HepG2 (cell line): ENCODE data around the gene MYLK3. TPM values are rescaled to one million over a fixed set of nuclear protein-coding genes. Genes with fewer than 3 reads are reported as not detected.

ENCODE experiments used
- CTCF ChIP-seq: sonication (generic); formaldehyde crosslinking; IDR thresholded peaks from 2 replicates; pipeline ENCODE4 v1.5.0; 2020; ENCODE audit warnings: mild to moderate bottlenecking, missing genetic modification reagents, moderate library complexity
- HOXA5 ChIP-seq: sonication (generic); formaldehyde crosslinking; IDR thresholded peaks from 2 replicates; pipeline ENCODE4 v1.4.0; 2020; ENCODE audit warnings: missing genetic modification reagents
- KLF11 ChIP-seq: IDR thresholded peaks from 2 replicates; pipeline ENCODE4 v1.6.1; 2016; ENCODE audit warnings: missing compliant biosample characterization
- MAZ ChIP-seq, 2 experiments: sonication (generic) in 1 of 2; formaldehyde crosslinking in 1 of 2; IDR thresholded peaks; 2 replicates each; pipeline versions ENCODE4 v1.5.0 to v1.6.1; 2012 to 2020; ENCODE audit warnings: low read depth in 2 of 2, mild to moderate bottlenecking in 2 of 2, borderline replicate concordance in 1 of 2, improper control_type of control experiment in 1 of 2, low read length in 1 of 2, missing genetic modification reagents in 1 of 2, moderate library complexity in 1 of 2
- MYPOP ChIP-seq: sonication (generic); formaldehyde crosslinking; IDR thresholded peaks from 2 replicates; pipeline ENCODE4 v1.8.1; 2023; ENCODE audit warnings: mild to moderate bottlenecking, moderate library complexity, missing genetic modification reagents
- PRDM15 ChIP-seq: sonication (generic); formaldehyde crosslinking; IDR thresholded peaks from 2 replicates; pipeline ENCODE4 v1.4.0; 2020; ENCODE audit warnings: missing genetic modification reagents
- REXO4 ChIP-seq: sonication (generic); formaldehyde crosslinking; IDR thresholded peaks from 2 replicates; pipeline ENCODE4 v1.8.0; 2022; ENCODE audit warnings: missing genetic modification reagents, mild to moderate bottlenecking, borderline replicate concordance
- TSC22D2 ChIP-seq: sonication (generic); formaldehyde crosslinking; IDR thresholded peaks from 2 replicates; pipeline ENCODE4 v1.5.1; 2020; ENCODE audit warnings: missing genetic modification reagents, mild to moderate bottlenecking, borderline replicate concordance
- ZNF563 ChIP-seq: sonication (generic); formaldehyde crosslinking; IDR thresholded peaks from 2 replicates; pipeline ENCODE4 v1.8.0; 2022; ENCODE audit warnings: mild to moderate bottlenecking, moderate library complexity, missing genetic modification reagents
- ZNF660 ChIP-seq: sonication (generic); formaldehyde crosslinking; IDR thresholded peaks from 2 replicates; pipeline ENCODE4 v1.5.1; 2020; ENCODE audit warnings: mild to moderate bottlenecking, low read depth, missing genetic modification reagents, borderline replicate concordance
- ZNF672 ChIP-seq: sonication (generic); formaldehyde crosslinking; IDR thresholded peaks from 2 replicates; pipeline ENCODE4 v1.8.1; 2022; ENCODE audit warnings: missing genetic modification reagents
- polyA plus RNA-seq, 8 experiments: library from polyadenylated mRNA; depleted of rRNA in 3 of 8; stranded (reverse) in 7 of 8; unstranded in 1 of 8; fragments of >200 nt; fragmentation: Illumina TruSeq in 4 of 8; extraction: Trizol in 4 of 8; gene quantifications; 2 replicates each; pipeline versions ENCODE4 v1.2.1 to v1.2.3, GENCODE V29; 2011 to 2016; ENCODE audit warnings: low read depth in 4 of 8, missing spikeins in 1 of 8, mixed read lengths in 1 of 8; ENCODE audit not compliant: insufficient read depth in 1 of 8
- total RNA-seq, 5 experiments: library from RNA; depleted of rRNA; stranded (reverse); fragments of >200 nt; fragmentation: Illumina TruSeq; extraction: Trizol; gene quantifications; 2 replicates each; pipeline ENCODE4 v1.2.3, GENCODE V29; 2016; ENCODE audit warnings: low read depth in 1 of 5
- TF ChIP-seq, protein P1 (sequence below): sonication (generic); formaldehyde crosslinking; IDR thresholded peaks from 2 replicates; pipeline ENCODE4 v1.5.0; 2020; ENCODE audit warnings: mild to moderate bottlenecking, missing genetic modification reagents
- TF ChIP-seq, protein P2 (sequence below): IDR thresholded peaks from 2 replicates; pipeline ENCODE4 v1.6.1; 2018; ENCODE audit warnings: missing genetic modification reagents, mild to moderate bottlenecking, missing compliant biosample characterization
- TF ChIP-seq, protein P3 (sequence below): sonication (generic); formaldehyde crosslinking; IDR thresholded peaks from 2 replicates; pipeline ENCODE4 v1.4.0; 2020; ENCODE audit warnings: low read depth, mild to moderate bottlenecking, missing genetic modification reagents

The MYLK3 gene
- total and polyA plus RNA-seq, 2 of the 13 experiments (the other 11 are each of a cell fraction or from before 2014, with no cell fraction given), result 0.04 to 0.18 TPM

GRCh38 chr16:46746821-46747776 lies 1.0 kb downstream of the MYLK3 start (continued):
- no peak for TF ChIP-seq ZNF672 (CRISPR knock-in tag)
- TF ChIP-seq, protein P1, sequence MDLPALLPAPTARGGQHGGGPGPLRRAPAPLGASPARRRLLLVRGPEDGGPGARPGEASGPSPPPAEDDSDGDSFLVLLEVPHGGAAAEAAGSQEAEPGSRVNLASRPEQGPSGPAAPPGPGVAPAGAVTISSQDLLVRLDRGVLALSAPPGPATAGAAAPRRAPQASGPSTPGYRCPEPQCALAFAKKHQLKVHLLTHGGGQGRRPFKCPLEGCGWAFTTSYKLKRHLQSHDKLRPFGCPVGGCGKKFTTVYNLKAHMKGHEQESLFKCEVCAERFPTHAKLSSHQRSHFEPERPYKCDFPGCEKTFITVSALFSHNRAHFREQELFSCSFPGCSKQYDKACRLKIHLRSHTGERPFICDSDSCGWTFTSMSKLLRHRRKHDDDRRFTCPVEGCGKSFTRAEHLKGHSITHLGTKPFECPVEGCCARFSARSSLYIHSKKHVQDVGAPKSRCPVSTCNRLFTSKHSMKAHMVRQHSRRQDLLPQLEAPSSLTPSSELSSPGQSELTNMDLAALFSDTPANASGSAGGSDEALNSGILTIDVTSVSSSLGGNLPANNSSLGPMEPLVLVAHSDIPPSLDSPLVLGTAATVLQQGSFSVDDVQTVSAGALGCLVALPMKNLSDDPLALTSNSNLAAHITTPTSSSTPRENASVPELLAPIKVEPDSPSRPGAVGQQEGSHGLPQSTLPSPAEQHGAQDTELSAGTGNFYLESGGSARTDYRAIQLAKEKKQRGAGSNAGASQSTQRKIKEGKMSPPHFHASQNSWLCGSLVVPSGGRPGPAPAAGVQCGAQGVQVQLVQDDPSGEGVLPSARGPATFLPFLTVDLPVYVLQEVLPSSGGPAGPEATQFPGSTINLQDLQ (CRISPR knock-in tag), result no peak
- no peak for TF ChIP-seq TSC22D2 (CRISPR knock-in tag)
- peak; percentile 89 for TF ChIP-seq ZNF563 (CRISPR knock-in tag)
- no peak for TF ChIP-seq REXO4 (CRISPR knock-in tag)
- TF ChIP-seq KLF11, result no peak
- no peak for TF ChIP-seq ZNF660 (CRISPR knock-in tag)
- no peak for TF ChIP-seq CTCF (CRISPR knock-in tag)
- TF ChIP-seq MYPOP (CRISPR knock-in tag), result no peak
- TF ChIP-seq HOXA5, result no peak
- TF ChIP-seq, protein P2, sequence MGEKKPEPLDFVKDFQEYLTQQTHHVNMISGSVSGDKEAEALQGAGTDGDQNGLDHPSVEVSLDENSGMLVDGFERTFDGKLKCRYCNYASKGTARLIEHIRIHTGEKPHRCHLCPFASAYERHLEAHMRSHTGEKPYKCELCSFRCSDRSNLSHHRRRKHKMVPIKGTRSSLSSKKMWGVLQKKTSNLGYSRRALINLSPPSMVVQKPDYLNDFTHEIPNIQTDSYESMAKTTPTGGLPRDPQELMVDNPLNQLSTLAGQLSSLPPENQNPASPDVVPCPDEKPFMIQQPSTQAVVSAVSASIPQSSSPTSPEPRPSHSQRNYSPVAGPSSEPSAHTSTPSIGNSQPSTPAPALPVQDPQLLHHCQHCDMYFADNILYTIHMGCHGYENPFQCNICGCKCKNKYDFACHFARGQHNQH, result peak; percentile 52; the same call in 1 of the 2 replicates
- no peak; the same call in 1 of the 2 replicates for TF ChIP-seq MAZ (IDR thresholded peaks at IDR 0.05; ENCODE audit: borderline replicate concordance, low read depth, low read length)
- TF ChIP-seq MAZ (CRISPR knock-in tag; IDR thresholded peaks at IDR 0.05; ENCODE audit: low read depth), result no peak
- TF ChIP-seq, protein P3, sequence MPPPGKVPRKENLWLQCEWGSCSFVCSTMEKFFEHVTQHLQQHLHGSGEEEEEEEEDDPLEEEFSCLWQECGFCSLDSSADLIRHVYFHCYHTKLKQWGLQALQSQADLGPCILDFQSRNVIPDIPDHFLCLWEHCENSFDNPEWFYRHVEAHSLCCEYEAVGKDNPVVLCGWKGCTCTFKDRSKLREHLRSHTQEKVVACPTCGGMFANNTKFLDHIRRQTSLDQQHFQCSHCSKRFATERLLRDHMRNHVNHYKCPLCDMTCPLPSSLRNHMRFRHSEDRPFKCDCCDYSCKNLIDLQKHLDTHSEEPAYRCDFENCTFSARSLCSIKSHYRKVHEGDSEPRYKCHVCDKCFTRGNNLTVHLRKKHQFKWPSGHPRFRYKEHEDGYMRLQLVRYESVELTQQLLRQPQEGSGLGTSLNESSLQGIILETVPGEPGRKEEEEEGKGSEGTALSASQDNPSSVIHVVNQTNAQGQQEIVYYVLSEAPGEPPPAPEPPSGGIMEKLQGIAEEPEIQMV (CRISPR knock-in tag), result peak; percentile 6; the same call in 1 of the 2 replicates
- no peak for TF ChIP-seq PRDM15 (CRISPR knock-in tag)
